Erythroblast (primary cell): ENCODE measurements around the gene MPZL2.
"Not testable (repeated sequence)": the region's sequence is repeated elsewhere in the genome, so short reads cannot be mapped to it uniquely, and the experiment has no call there.

Source experiments
- GATA1 ChIP-seq: IDR thresholded peaks from 2 replicates; pipeline ENCODE4 v1.6.1; 2011; ENCODE audit warnings: low read depth, mild to moderate bottlenecking, control low read depth, low read length, moderate library complexity
- POLR2A ChIP-seq: IDR thresholded peaks from 2 replicates; pipeline ENCODE4 v1.6.1; 2011; ENCODE audit warnings: mild to moderate bottlenecking, low read length

GRCh38 chr11:118308995-118309528 is 45.0 kb upstream of the MPZL2 start:
- TF ChIP-seq POLR2A, GATA1: not testable (repeated sequence)
